HCT116 (cell line): ENCODE measurements around the gene GIGYF1. TPM values are rescaled to one million over a fixed set of nuclear protein-coding genes. Genes with fewer than 3 reads are reported as not detected.
"Not testable (repeated sequence)": the region's sequence is repeated elsewhere in the genome, so short reads cannot be mapped to it uniquely, and the experiment has no call there.

Experiments used
- ATAC-seq: fragments of 200-7000 bp; cut with Tn5 transposase; 2 replicates; pipeline ENCODE4 v1.9.1; 2020; ENCODE audit warnings: mild to moderate bottlenecking, moderate library complexity
- BruUV-seq: library from RNA; stranded (reverse); fragments of 400-500 nt; replicated peaks from 2 replicates; lab custom pipeline; 2021; lab: Mats Ljungman, UMichigan
- CTCF ChIA-PET: fragments of 300-600 bp; sonication (Branson Sonifier 250); formaldehyde crosslinking; loops from one replicate; lab custom pipeline; 2021; ENCODE audit warnings: antibody characterized with exemption; lab: Charles Lee
- POLR2A ChIA-PET: fragments of 300-600, 350-600 bp; sonication (Branson Sonifier 250); formaldehyde crosslinking; loops from one replicate; lab custom pipeline; 2021; ENCODE audit warnings: antibody characterized with exemption; lab: Charles Lee
- RAD21 ChIA-PET, 2 experiments: fragments of 300-600 bp; sonication (Branson Sonifier 250); formaldehyde crosslinking; loops; one replicate each; lab custom pipeline; 2023; ENCODE audit warnings: low total read pairs in 2 of 2; ENCODE audit not compliant: uncharacterized antibody in 2 of 2, unreplicated experiment in 2 of 2, low non-redundant PET in 1 of 2; lab: Charles Lee
- DNase-seq: peaks from one replicate; pipeline ENCODE4 v3.0.0-alpha.2; 2010; ENCODE audit warnings: low read depth, low spot score
- H2AFZ ChIP-seq: fragments of 200-600 bp; shearing (Covaris generic), sonication (generic); 2 replicates; pipeline ENCODE4 v1.6.1; 2017; ENCODE audit warnings: low read depth, mixed run types, mixed read lengths, antibody characterized with exemption, low read length; ENCODE audit not compliant: poor library complexity, severe bottlenecking
- H3K27ac ChIP-seq: 2 replicates; pipeline ENCODE4 v1.5.1; 2012; ENCODE audit warnings: low read depth, low read length
- H3K27me3 ChIP-seq: fragments of 200-600 bp; sonication (generic); 2 replicates; pipeline ENCODE4 v1.6.1; 2016; ENCODE audit warnings: mixed run types, low read length, mixed read lengths; ENCODE audit not compliant: insufficient read depth
- H3K36me3 ChIP-seq, 2 experiments: fragments of 200-500 bp in 1 of 2; fragments of 200-600 bp in 1 of 2; sonication (Bioruptor generic) in 1 of 2; sonication (generic) in 1 of 2; 2 replicates each; pipeline versions ENCODE4 v1.5.1 to v1.6.1; 2014 to 2016; ENCODE audit warnings: low read length in 2 of 2, inconsistent platforms in 1 of 2, mixed read lengths in 1 of 2, mixed run types in 1 of 2; ENCODE audit not compliant: insufficient read depth in 2 of 2, control insufficient read depth in 1 of 2
- H3K4me1 ChIP-seq, 2 experiments: fragments of 200-600 bp in 1 of 2; sonication (generic) in 1 of 2; 2 replicates each; pipeline versions ENCODE4 v1.5.1 to v1.6.1; 2012 to 2017; ENCODE audit warnings: low read length in 2 of 2, inconsistent platforms in 1 of 2, mild to moderate bottlenecking in 1 of 2, mixed read lengths in 1 of 2, mixed run types in 1 of 2, moderate library complexity in 1 of 2; ENCODE audit not compliant: insufficient read depth in 2 of 2, control insufficient read depth in 1 of 2
- H3K4me2 ChIP-seq: fragments of 200-600 bp; sonication (generic); 2 replicates; pipeline ENCODE4 v1.6.1; 2017; ENCODE audit warnings: mixed run types, low read length, mixed read lengths
- H3K4me3 ChIP-seq, 2 experiments: fragments of 200-600 bp in 1 of 2; sonication (generic) in 1 of 2; replicated peaks in 1 of 2; 2 replicates each; pipeline ENCODE4 v1.5.1; 2011 to 2016; ENCODE audit warnings: low read length in 2 of 2, control low read depth in 1 of 2, low read depth in 1 of 2, mild to moderate bottlenecking in 1 of 2, mixed read lengths in 1 of 2, mixed run types in 1 of 2
- H3K79me2 ChIP-seq: fragments of 200-600 bp; sonication (generic); 2 replicates; pipeline ENCODE4 v1.6.1; 2017; ENCODE audit warnings: mild to moderate bottlenecking, mixed run types, low read length, moderate library complexity, mixed read lengths; ENCODE audit not compliant: insufficient read depth
- H3K9ac ChIP-seq: fragments of 200-600 bp; sonication (generic); 2 replicates; pipeline ENCODE4 v1.6.1; 2016; ENCODE audit warnings: low read length, mixed read lengths
- H3K9me2 ChIP-seq: fragments of 200-600 bp; sonication (generic), shearing (Covaris generic); 2 replicates; pipeline ENCODE4 v1.6.1; 2017; ENCODE audit warnings: mixed run types, mild to moderate bottlenecking, moderate library complexity; ENCODE audit not compliant: insufficient read depth
- H3K9me3 ChIP-seq, 2 experiments: fragments of 200-500 bp in 1 of 2; fragments of 200-600 bp in 1 of 2; sonication (Bioruptor generic) in 1 of 2; sonication (generic) in 1 of 2; 2 replicates each; pipeline ENCODE4 v1.6.1; 2014 to 2017; ENCODE audit warnings: low read length in 2 of 2, mixed read lengths in 2 of 2, inconsistent platforms in 1 of 2, low read depth in 1 of 2, mild to moderate bottlenecking in 1 of 2, mixed run types in 1 of 2, moderate library complexity in 1 of 2; ENCODE audit not compliant: control insufficient read depth in 1 of 2, insufficient read depth in 1 of 2
- H4K20me1 ChIP-seq: fragments of 200-600 bp; sonication (generic), shearing (Covaris generic); 2 replicates; pipeline ENCODE4 v1.6.1; 2017; ENCODE audit warnings: mixed run types, mild to moderate bottlenecking, moderate library complexity; ENCODE audit not compliant: insufficient read depth
- EZH2 ChIP-seq: fragments of 200-600 bp; sonication (generic); IDR thresholded peaks from 2 replicates; pipeline ENCODE4 v1.6.1; 2017; ENCODE audit warnings: antibody characterized with exemption, mixed run types
- RAD21 ChIP-seq: IDR thresholded peaks from 2 replicates; pipeline ENCODE4 v1.6.1; 2012; ENCODE audit warnings: low read depth, mild to moderate bottlenecking
- intact Hi-C: fragments of 100-400 bp; cut with micrococcal nuclease; formaldehyde crosslinking; loops from 2 replicates; pipeline ENCODE4 v1.10.0; 2022
- total RNA-seq: library from RNA; stranded (reverse); gene quantifications from one replicate; pipeline ENCODE4 v1.2.1, GENCODE V29; 2021; ENCODE audit not compliant: unreplicated experiment
- TF ChIP-seq, protein P1 (sequence below), 3 experiments: fragments of 200-600 bp in 1 of 3; sonication (generic) in 1 of 3; IDR thresholded peaks in 2 of 3; conservative IDR thresholded peaks in 1 of 3; 2 replicates each; pipeline ENCODE4 v1.5.1; 2012 to 2017; ENCODE audit warnings: low read depth in 2 of 3, low read length in 2 of 3, antibody characterized with exemption in 1 of 3, borderline replicate concordance in 1 of 3, control low read depth in 1 of 3, mild to moderate bottlenecking in 1 of 3, mixed read lengths in 1 of 3, mixed run types in 1 of 3, moderate library complexity in 1 of 3; ENCODE audit not compliant: insufficient read depth in 1 of 3

The GIGYF1 gene
- total RNA-seq, 1 experiment from 2014 or later, result 59.7 TPM

DNA sequence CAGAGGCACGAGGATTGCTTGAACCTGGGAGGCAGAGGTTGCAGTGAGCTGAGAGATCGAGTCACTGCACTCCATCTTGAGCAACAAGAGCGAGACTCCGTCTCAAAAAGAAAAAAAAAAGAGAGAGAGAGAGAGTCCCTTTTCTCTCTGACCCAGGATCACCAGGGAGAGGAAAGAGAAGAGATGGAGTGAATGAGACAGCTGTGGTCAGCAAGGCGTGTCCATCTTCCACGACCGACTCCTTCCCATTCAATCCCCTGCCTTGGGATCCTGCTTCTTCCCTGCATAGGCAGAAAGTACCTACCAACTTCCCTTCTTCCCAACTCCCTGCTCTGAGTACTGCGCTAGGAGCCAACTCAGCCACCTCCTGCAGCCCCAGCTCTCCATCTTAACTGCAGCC is 34.1 kb upstream of the GIGYF1 start:
- H3K4me3 ChIP-seq, result no peak overlapping the region
- ATAC-seq, result no peak
- no peaks in the 10 kb centered on the region for H3K36me3 ChIP-seq
- no peak overlapping the region for H2AFZ ChIP-seq
- DNase-seq, result no peak
- no peaks in the 10 kb centered on the region for H3K27me3 ChIP-seq
- intact Hi-C loops, result loop anchor here (2.0 kb wide), 1 partner anchor 17 kb away; no protein-coding TSS in a partner anchor
- no peaks in the 10 kb centered on the region for H3K9me2 ChIP-seq
- no TSS peak for BruUV-seq
- no peaks in the 10 kb centered on the region for H3K79me2 ChIP-seq
- no peaks in the 10 kb centered on the region for H3K9me3 ChIP-seq
- ChIA-PET RAD21 (no interaction called here), POLR2A (interaction anchor here (1.0 to 1.3 kb wide), 3 partner anchors 15 to 22 kb away, joined by 3 to 4 read pairs (median 4); partner anchors contain the start of gene POP7), CTCF (interaction anchor here (1.8 kb wide), 1 partner anchor 23 kb away, joined by 4 read pairs; the partner anchor contains the start of gene POP7)
- no peak overlapping the region for H3K9ac ChIP-seq
- peaks cover 9 to 17% of the 10 kb centered on the region in 2 experiments; a peak in 3 of 4 replicates for H3K4me1 ChIP-seq
- H3K27ac ChIP-seq, result no peak overlapping the region
- H4K20me1 ChIP-seq, result no peaks in the 10 kb centered on the region
- TF ChIP-seq RAD21, result no peak
- TF ChIP-seq, protein P1, sequence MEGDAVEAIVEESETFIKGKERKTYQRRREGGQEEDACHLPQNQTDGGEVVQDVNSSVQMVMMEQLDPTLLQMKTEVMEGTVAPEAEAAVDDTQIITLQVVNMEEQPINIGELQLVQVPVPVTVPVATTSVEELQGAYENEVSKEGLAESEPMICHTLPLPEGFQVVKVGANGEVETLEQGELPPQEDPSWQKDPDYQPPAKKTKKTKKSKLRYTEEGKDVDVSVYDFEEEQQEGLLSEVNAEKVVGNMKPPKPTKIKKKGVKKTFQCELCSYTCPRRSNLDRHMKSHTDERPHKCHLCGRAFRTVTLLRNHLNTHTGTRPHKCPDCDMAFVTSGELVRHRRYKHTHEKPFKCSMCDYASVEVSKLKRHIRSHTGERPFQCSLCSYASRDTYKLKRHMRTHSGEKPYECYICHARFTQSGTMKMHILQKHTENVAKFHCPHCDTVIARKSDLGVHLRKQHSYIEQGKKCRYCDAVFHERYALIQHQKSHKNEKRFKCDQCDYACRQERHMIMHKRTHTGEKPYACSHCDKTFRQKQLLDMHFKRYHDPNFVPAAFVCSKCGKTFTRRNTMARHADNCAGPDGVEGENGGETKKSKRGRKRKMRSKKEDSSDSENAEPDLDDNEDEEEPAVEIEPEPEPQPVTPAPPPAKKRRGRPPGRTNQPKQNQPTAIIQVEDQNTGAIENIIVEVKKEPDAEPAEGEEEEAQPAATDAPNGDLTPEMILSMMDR (IDR thresholded peaks at IDR 0.05 in 2 of 3, conservative IDR thresholded peaks at IDR 0.05 in 1 of 3; ENCODE audit: borderline replicate concordance in 1 of 3, insufficient read depth in 1 of 3, low read depth in 2 of 3, low read length in 2 of 3), result no peak
- no peak overlapping the region for H3K4me2 ChIP-seq

DNA sequence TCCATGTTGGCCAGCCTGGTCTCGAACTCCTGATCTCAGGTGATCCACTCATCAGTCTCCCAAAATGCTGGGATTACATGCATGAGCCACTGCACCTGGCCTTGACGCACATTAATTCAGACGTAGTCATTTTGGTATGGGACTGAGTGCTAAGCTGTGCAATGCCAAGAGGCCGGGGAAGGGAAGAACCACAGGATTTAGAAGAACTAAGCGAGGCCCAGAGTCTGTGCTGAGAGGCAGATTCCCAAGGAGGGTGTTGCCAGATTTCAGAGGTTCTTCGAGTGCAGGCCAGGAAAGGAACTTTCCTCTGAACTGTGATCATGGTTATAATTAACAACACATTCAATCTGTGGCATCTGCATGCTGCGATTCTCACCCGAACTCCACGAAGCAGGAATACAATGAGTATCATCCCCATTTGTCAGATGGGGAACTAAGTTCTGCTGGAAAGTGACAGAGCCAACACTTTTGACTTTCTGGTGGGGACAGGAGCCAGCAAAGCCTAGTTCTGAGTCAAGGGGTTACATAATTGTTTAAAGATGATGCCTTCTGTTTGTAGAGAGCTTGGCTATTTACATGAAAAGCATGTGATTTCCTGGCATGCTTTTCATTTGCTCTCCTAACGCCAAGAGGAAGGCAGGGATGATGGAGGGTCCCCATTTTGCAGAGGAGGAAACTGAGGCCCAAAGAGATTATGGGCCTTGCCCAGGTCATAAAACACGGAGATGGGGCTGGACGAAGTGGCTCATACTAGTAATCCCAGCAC is 33.1 kb upstream of the GIGYF1 start:
- no TSS peak for BruUV-seq
- RAD21 ChIA-PET, result no interaction called here
- CTCF ChIA-PET, result interaction anchor here (1.8 to 2.8 kb wide), 2 partner anchors 21 to 22 kb away, joined by 4 to 34 read pairs; partner anchors contain the start of gene POP7
- Histone ChIP-seq H3K27ac (no peak overlapping the region), H3K4me1 (peaks cover 9 to 17% of the 10 kb centered on the region in 2 experiments; a peak in 3 of 4 replicates), H3K4me2 (no peak overlapping the region), H3K4me3 (no peak overlapping the region), H3K36me3 (no peaks in the 10 kb centered on the region), H3K9me3 (no peaks in the 10 kb centered on the region), H3K27me3 (no peaks in the 10 kb centered on the region), H4K20me1 (no peaks in the 10 kb centered on the region), H3K9me2 (no peaks in the 10 kb centered on the region), H3K79me2 (no peaks in the 10 kb centered on the region), H2AFZ (no peak overlapping the region), H3K9ac (no peak overlapping the region)
- DNase-seq (no peak), ATAC-seq (no peak)
- no peak for TF ChIP-seq EZH2
- intact Hi-C loops, result no loop called here
- POLR2A ChIA-PET, result interaction anchor here (1.3 kb wide), 1 partner anchor 18 kb away, joined by 4 read pairs; no protein-coding TSS in a partner anchor

DNA sequence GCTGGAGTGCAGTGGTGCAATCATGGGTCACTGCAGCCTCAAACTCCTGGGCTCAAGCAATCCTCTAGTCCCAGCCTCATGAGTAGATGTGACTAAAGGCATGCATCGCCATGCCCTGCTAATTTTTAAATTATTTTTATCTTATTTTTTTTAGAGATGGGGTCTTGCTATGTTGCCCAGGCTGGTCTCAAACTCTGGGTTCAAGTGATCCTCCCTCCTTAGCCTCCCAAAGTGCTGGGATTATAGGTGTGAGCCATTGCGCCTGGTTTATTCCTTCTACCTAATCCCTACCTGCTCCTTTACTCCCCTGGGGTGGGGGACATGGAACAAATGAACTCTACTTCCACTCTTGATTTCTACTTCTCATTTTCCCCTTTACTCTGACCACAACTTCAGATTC is 30.3 kb upstream of the GIGYF1 start:
- CTCF ChIA-PET, result interaction anchor here (0.7 to 2.8 kb wide), 4 partner anchors 9 to 21 kb away, joined by 3 to 34 read pairs (median 8); partner anchors contain the start of gene POP7
- H2AFZ ChIP-seq, DNase-seq, H3K27ac ChIP-seq, H3K4me2 ChIP-seq, H3K9me2 ChIP-seq, RAD21 ChIA-PET, H3K9me3 ChIP-seq, H3K4me3 ChIP-seq, BruUV-seq, intact Hi-C loops, H4K20me1 ChIP-seq, H3K36me3 ChIP-seq, H3K27me3 ChIP-seq, POLR2A ChIA-PET, ATAC-seq, H3K9ac ChIP-seq, H3K79me2 ChIP-seq: not testable (repeated sequence)
- peaks cover 9 to 17% of the 10 kb centered on the region in 2 experiments; a peak in 3 of 4 replicates for H3K4me1 ChIP-seq
